Measurements from ENCODE around the gene OR10W1.
A peak's percentile ranks its signal among the peaks of the same experiment; 100 is the strongest.

OR10W1 gene

DNA sequence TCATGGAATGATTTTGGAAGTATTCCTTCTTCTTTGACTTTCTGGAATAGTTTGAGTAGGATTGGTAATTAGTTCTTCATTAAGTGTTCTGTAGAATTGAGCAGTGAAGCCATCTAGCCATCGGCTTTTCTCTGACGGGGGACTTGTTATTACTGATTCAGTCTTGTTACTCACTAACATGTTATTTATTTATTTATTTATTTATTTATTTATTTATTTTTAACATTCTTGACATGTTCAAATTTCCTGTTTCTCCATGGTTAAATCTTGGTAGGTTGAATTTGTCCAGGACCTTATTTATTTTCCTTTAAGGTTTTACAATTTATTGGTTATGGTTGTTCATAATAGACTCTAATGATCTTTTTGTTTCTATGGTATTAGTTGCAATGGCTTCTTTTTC, 24.1 kb downstream of the OR10W1 start (continued):
- TF ChIP-seq TSHZ1 (tag by site-specific recombination; IDR thresholded peaks at IDR 0.05; ENCODE audit: borderline replicate concordance) (no peak), ZNF394 (tag by site-specific recombination; IDR thresholded peaks at IDR 0.05; ENCODE audit: borderline replicate concordance) (peak; percentile 71; the same call in 1 of the 2 replicates), KLF8 (tag by site-specific recombination; IDR thresholded peaks at IDR 0.05) (no peak), ZNF561 (tag by site-specific recombination; IDR thresholded peaks at IDR 0.05; ENCODE audit: borderline replicate concordance) (no peak), HOXD13 (CRISPR knock-in tag; IDR thresholded peaks at IDR 0.05; ENCODE audit: borderline replicate concordance) (no peak), ZXDB (tag by site-specific recombination; IDR thresholded peaks at IDR 0.05) (0 out of 2 replicates have a peak, but pooled peaks have one; percentile 16), ZNF704 (tag by site-specific recombination; IDR thresholded peaks at IDR 0.05) (no peak), ZBTB26 (tag by site-specific recombination; optimal IDR thresholded peaks at IDR 0.05) (no peak), FEZF1 (tag by site-specific recombination; IDR thresholded peaks at IDR 0.05) (no peak), WT1 (tag by site-specific recombination; IDR thresholded peaks at IDR 0.05) (no peak), SP7 (tag by site-specific recombination; IDR thresholded peaks at IDR 0.05) (no peak), ZNF426 (tag by site-specific recombination; IDR thresholded peaks at IDR 0.05) (peak; percentile 58), ZNF629 (tag by site-specific recombination; IDR thresholded peaks at IDR 0.05) (no peak), ZBTB8A (tag by site-specific recombination; IDR thresholded peaks at IDR 0.05) (peak; percentile 42), ZNF549 (tag by site-specific recombination; IDR thresholded peaks at IDR 0.05) (no peak), TRIM28 (IDR thresholded peaks at IDR 0.05; ENCODE audit: borderline replicate concordance, low read length) (no peak), SALL2 (tag by site-specific recombination; IDR thresholded peaks at IDR 0.05; ENCODE audit: borderline replicate concordance) (no peak), ZNF837 (tag by site-specific recombination; IDR thresholded peaks at IDR 0.05) (no peak), ZNF292 (tag by site-specific recombination; IDR thresholded peaks at IDR 0.05; ENCODE audit: borderline replicate concordance, low read depth) (no peak), ZFHX2 (tag by site-specific recombination; conservative IDR thresholded peaks at IDR 0.05) (no peak), ZNF138 (tag by site-specific recombination; IDR thresholded peaks at IDR 0.05; ENCODE audit: borderline replicate concordance) (no peak), ZBTB7A (tag by site-specific recombination; IDR thresholded peaks at IDR 0.05; ENCODE audit: low read depth) (no peak), ZNF560 (tag by site-specific recombination; IDR thresholded peaks at IDR 0.05; ENCODE audit: borderline replicate concordance) (peak; percentile 16; the same call in 1 of the 2 replicates), ZNF37A (tag by site-specific recombination; IDR thresholded peaks at IDR 0.05) (no peak), PRDM10 (tag by site-specific recombination; IDR thresholded peaks at IDR 0.05) (no peak)
- TF ChIP-seq, protein P1, sequence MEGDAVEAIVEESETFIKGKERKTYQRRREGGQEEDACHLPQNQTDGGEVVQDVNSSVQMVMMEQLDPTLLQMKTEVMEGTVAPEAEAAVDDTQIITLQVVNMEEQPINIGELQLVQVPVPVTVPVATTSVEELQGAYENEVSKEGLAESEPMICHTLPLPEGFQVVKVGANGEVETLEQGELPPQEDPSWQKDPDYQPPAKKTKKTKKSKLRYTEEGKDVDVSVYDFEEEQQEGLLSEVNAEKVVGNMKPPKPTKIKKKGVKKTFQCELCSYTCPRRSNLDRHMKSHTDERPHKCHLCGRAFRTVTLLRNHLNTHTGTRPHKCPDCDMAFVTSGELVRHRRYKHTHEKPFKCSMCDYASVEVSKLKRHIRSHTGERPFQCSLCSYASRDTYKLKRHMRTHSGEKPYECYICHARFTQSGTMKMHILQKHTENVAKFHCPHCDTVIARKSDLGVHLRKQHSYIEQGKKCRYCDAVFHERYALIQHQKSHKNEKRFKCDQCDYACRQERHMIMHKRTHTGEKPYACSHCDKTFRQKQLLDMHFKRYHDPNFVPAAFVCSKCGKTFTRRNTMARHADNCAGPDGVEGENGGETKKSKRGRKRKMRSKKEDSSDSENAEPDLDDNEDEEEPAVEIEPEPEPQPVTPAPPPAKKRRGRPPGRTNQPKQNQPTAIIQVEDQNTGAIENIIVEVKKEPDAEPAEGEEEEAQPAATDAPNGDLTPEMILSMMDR (tag by site-specific recombination; IDR thresholded peaks at IDR 0.05), result no peak
- TF ChIP-seq, protein P2, sequence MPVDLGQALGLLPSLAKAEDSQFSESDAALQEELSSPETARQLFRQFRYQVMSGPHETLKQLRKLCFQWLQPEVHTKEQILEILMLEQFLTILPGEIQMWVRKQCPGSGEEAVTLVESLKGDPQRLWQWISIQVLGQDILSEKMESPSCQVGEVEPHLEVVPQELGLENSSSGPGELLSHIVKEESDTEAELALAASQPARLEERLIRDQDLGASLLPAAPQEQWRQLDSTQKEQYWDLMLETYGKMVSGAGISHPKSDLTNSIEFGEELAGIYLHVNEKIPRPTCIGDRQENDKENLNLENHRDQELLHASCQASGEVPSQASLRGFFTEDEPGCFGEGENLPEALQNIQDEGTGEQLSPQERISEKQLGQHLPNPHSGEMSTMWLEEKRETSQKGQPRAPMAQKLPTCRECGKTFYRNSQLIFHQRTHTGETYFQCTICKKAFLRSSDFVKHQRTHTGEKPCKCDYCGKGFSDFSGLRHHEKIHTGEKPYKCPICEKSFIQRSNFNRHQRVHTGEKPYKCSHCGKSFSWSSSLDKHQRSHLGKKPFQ (tag by site-specific recombination; IDR thresholded peaks at IDR 0.05), result no peak

Data from HEK293 (cell line).